Measurements from ENCODE around the gene SSPN.

The SSPN gene

GRCh38 chr12:26187014-26187798 is 8.2 kb upstream of the SSPN start:
- no peak for DNase-seq (ENCODE audit: low spot score)

- no peak for DNase-seq (ENCODE audit: low spot score)
Measured at GRCh38 chr12:26188127-26188526, 7.2 kb upstream of the SSPN start.

- no peak for DNase-seq (ENCODE audit: low spot score)
Measured at GRCh38 chr12:26188641-26189040, 6.7 kb upstream of the SSPN start.

- no peak for DNase-seq (ENCODE audit: low spot score)
Measured at GRCh38 chr12:26192142-26192541, 3.2 kb upstream of the SSPN start.

- DNase-seq (ENCODE audit: low spot score), result no peak
Measured at GRCh38 chr12:26193539-26193938, 1.8 kb upstream of the SSPN start.

- peak; percentile 75 for DNase-seq (ENCODE audit: low spot score)
Measured at GRCh38 chr12:26195641-26196420, 458 bp downstream of the SSPN start.

GRCh38 chr12:26196421-26196716 is 996 bp downstream of the SSPN start:
- no peak for DNase-seq (ENCODE audit: low spot score)

- DNase-seq (ENCODE audit: low spot score), result no peak
Measured at GRCh38 chr12:26197832-26198231, 2.5 kb downstream of the SSPN start.

GRCh38 chr12:26198742-26199141 is 3.4 kb downstream of the SSPN start:
- no peak for DNase-seq (ENCODE audit: low spot score)

- DNase-seq (ENCODE audit: low spot score), result no peak
Measured at GRCh38 chr12:26203167-26203780, 7.9 kb downstream of the SSPN start.

- no peak for DNase-seq (ENCODE audit: low spot score)
Measured at GRCh38 chr12:26204612-26205289, 9.4 kb downstream of the SSPN start.

- DNase-seq (ENCODE audit: low spot score), result no peak
Measured at GRCh38 chr12:26205298-26205697, 9.9 kb downstream of the SSPN start.

GRCh38 chr12:26205941-26206340 is 10.6 kb downstream of the SSPN start:
- DNase-seq (ENCODE audit: low spot score), result no peak

- DNase-seq (ENCODE audit: low spot score), result no peak
Measured at GRCh38 chr12:26211331-26211730, 16.0 kb downstream of the SSPN start.

GRCh38 chr12:26212396-26212795 is 17.0 kb downstream of the SSPN start:
- no peak for DNase-seq (ENCODE audit: low spot score)

GRCh38 chr12:26212988-26213387 is 17.6 kb downstream of the SSPN start:
- no peak for DNase-seq (ENCODE audit: low spot score)

GRCh38 chr12:26214121-26214520 is 18.7 kb downstream of the SSPN start:
- DNase-seq (ENCODE audit: low spot score), result no peak

- no peak for DNase-seq (ENCODE audit: low spot score)
Measured at GRCh38 chr12:26219736-26220135, 24.4 kb downstream of the SSPN start.

- DNase-seq (ENCODE audit: low spot score), result no peak
Measured at GRCh38 chr12:26224657-26225056, 29.3 kb downstream of the SSPN start.

GRCh38 chr12:26226122-26226521 is 30.7 kb downstream of the SSPN start:
- no peak for DNase-seq (ENCODE audit: low spot score)

- DNase-seq (ENCODE audit: low spot score), result peak; percentile 77
Measured at GRCh38 chr12:26226629-26227360, 31.4 kb downstream of the SSPN start.

GRCh38 chr12:26227361-26227745 is 32.0 kb downstream of the SSPN start:
- DNase-seq (ENCODE audit: low spot score), result no peak

Data from ecto neural progenitor cell (in vitro differentiated cells).